Muscle layer of duodenum (tissue), 2 donors: Measurements from ENCODE around the gene ZNF883.
"Not testable (repeated sequence)": the region's sequence is repeated elsewhere in the genome, so short reads cannot be mapped to it uniquely, and the experiment has no call there.

Experiments used
- H3K27ac ChIP-seq: one replicate; pipeline ENCODE4 v1.7.0; 2013; ENCODE audit warnings: mild to moderate bottlenecking, low read length
- H3K27me3 ChIP-seq: one replicate; pipeline ENCODE4 v1.7.0; 2013; ENCODE audit warnings: low read depth, mild to moderate bottlenecking, control low read depth, low read length
- H3K36me3 ChIP-seq, 2 donors: one replicate each; pipeline ENCODE4 v1.7.0; 2013; ENCODE audit warnings: low read length in 2 of 2, control low read depth in 1 of 2, mild to moderate bottlenecking in 1 of 2; ENCODE audit not compliant: insufficient read depth in 2 of 2, control insufficient read depth in 1 of 2
- H3K4me1 ChIP-seq, 2 donors: one replicate each; pipeline ENCODE4 v1.7.0; 2013; ENCODE audit warnings: low read length in 2 of 2, mild to moderate bottlenecking in 2 of 2, control low read depth in 1 of 2, moderate library complexity in 1 of 2; ENCODE audit not compliant: insufficient read depth in 2 of 2, control insufficient read depth in 1 of 2
- H3K4me3 ChIP-seq, 2 donors: one replicate each; pipeline ENCODE4 v1.7.0; 2013; ENCODE audit warnings: low read length in 2 of 2, low read depth in 1 of 2, mild to moderate bottlenecking in 1 of 2
- H3K9me3 ChIP-seq, 2 donors: one replicate each; pipeline ENCODE4 v1.7.0; 2013; ENCODE audit warnings: low read length in 2 of 2, control low read depth in 1 of 2, mild to moderate bottlenecking in 1 of 2; ENCODE audit not compliant: control insufficient read depth in 1 of 2
- donor health status: healthy.

ZNF883 gene

DNA sequence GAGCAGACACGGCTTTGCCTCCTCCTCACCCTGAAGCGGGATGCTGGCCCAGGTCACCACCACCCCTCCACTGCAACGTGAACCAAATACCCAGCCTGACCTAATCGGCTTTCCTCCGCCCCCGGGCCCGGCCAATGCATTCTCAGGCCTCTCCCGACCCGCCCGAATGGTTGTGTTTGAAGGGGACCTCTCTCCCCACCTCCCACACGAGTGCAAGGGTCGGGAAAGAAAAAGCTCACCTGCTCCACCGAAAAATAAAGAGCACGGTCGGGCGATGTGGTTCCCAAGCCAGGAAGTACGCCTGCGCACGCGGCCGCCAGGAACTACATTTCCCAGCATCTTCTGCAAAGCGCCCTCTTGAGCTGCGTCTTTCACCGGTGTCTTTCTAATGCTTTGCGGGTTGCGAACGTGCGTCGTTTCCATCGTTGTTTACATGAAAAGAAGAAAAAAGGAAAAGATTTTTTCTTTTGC lies at the start of gene ZNF883:
ZNF883 (minus strand) TSS at position 282 of the 471 bp plus-strand sequence.
- Histone ChIP-seq H3K27ac (no peak within 1 kb of the TSS), H3K36me3 (peaks cover 0 to 14% of the 10 kb centered on the region in 2 donors), H3K27me3 (no peaks in the 10 kb centered on the region), H3K4me3 (peak within 1 kb of the TSS; percentile 34 to 60), H3K9me3 (peaks cover 16 to 24% of the 10 kb centered on the region in 2 donors), H3K4me1 (no peaks in the 10 kb centered on the region)

GRCh38 chr9:113061072-113061850 lies 49.3 kb upstream of the ZNF883 start:
- H3K4me1 ChIP-seq, H3K36me3 ChIP-seq, H3K4me3 ChIP-seq, H3K27ac ChIP-seq, H3K27me3 ChIP-seq: not testable (repeated sequence)
- H3K9me3 ChIP-seq: peaks cover 10 to 20% of the 10 kb centered on the region in 2 donors

GRCh38 chr9:113059581-113060284 lies 47.7 kb upstream of the ZNF883 start:
- not testable (repeated sequence) for H3K27ac ChIP-seq, H3K4me1 ChIP-seq, H3K36me3 ChIP-seq, H3K27me3 ChIP-seq
- H3K9me3 ChIP-seq: peaks cover 14 to 31% of the 10 kb centered on the region in 2 donors
- H3K4me3 ChIP-seq: peak overlapping the region in 1 of 2 donors; percentile 42

DNA sequence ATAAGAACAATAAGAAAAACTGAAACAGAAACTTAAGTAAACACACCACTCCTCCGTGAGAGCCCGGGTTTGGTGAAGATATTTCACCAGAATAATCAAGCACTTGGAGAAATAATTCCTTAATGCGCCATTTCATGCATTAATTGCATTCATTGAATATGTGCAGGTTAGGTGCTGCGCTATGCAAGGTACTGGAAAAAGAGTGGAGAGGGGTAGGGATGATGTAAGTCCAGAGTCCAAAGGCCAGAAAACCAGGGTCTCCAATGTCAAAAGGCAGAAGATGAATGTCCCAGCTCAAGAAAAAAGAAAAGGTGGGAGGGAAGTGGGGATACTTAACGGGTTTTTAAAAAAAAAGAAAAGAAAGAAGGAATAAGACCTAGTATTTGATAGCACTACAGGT lies 45.2 kb upstream of the ZNF883 start:
- Histone ChIP-seq H3K27me3 (peaks cover 6% of the 10 kb centered on the region), H3K4me3 (peak overlapping the region; percentile 86 to 90), H3K4me1 (peaks cover 0 to 10% of the 10 kb centered on the region in 2 donors), H3K9me3 (peaks cover 28 to 50% of the 10 kb centered on the region in 2 donors), H3K36me3 (peaks cover 0 to 22% of the 10 kb centered on the region in 2 donors), H3K27ac (peak overlapping the region; percentile 63)

DNA sequence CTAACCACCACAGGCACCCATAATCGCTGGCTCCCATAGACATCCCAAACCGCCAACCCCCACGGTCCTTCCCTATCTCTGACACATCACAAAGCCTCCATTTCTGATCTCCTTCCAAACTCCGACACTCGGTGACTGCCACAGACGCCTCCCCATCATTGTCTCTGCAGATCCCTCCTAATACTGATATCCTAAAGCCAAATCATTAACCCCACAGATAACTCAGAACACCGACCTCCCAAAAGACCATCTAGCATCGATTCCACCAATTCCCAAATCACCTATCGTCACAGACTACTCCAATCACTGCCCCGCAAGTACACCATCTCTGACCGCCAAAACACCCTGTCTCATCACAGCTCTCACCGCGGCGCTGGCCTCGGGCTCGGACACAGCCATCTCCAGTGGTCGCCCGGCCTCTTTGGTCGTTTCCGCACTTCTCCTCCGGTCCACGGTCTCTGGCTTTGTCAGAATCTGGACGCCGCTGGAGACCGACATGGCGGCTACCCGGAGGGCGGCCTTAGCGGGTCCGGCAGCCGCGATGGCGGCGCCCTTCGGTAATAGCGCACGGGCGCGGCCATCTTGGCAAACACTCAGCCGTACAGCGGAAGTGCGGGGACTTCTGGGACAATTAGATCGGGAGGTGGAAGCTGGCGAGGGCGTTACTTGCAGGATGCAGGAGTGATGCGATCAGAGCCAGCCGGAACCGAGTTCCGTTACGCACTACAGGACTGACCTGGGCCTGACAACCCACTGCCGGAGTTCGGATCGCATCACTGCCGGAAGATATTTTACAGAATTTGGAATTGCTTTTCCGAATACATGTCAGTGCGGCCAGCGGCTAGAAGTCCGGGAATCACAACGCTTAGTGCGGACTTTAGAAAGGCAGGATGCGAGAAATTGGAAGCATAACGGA lies 44.5 kb upstream of the ZNF883 start, which contains the start of gene ZFP37:
ZFP37 (minus strand) TSS at position 534 of the 916 bp plus-strand sequence; CDS start at position 498, 36 bp downstream.
- peak within 1 kb of the TSS; percentile 86 to 90 for H3K4me3 ChIP-seq
- peak within 1 kb of the TSS; percentile 63 for H3K27ac ChIP-seq
- peaks cover 35 to 57% of the 10 kb centered on the region in 2 donors for H3K9me3 ChIP-seq
- peaks cover 4 to 29% of the 10 kb centered on the region in 2 donors for H3K36me3 ChIP-seq
- H3K4me1 ChIP-seq: peaks cover 0 to 10% of the 10 kb centered on the region in 2 donors
- peaks cover 3% of the 10 kb centered on the region for H3K27me3 ChIP-seq

- H3K36me3 ChIP-seq: peaks cover 7 to 67% of the 10 kb centered on the region in 2 donors
- H3K9me3 ChIP-seq: peaks cover 66 to 88% of the 10 kb centered on the region in 2 donors
- no peaks in the 10 kb centered on the region for H3K4me1 ChIP-seq
- H3K27me3 ChIP-seq: no peaks in the 10 kb centered on the region
- H3K4me3 ChIP-seq: peak overlapping the region in 1 of 2 donors; percentile 59
- no peak overlapping the region for H3K27ac ChIP-seq
These were observed 31.1 kb upstream of the ZNF883 start for GRCh38 chr9:113042884-113043657.

DNA sequence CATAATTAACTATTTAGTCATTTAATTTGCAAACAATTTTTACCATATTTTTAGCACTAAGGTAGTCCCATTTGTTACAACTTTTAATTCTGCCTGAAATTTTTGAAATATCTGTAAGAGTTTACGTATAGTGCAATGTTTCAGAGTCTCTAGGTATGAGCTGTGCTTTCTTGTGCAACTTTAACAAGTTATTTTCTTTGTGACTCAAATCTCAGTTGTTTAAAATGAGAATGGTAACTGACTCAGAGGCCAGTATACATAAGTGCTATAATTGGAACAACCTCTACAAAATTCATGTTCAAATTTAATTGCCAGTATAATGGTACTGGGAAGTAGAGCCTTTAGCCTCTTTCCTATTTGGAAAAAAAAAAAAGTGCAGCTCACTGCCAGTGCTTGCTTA lies 14.2 kb upstream of the ZNF883 start:
- Histone ChIP-seq H3K4me1 (no peaks in the 10 kb centered on the region), H3K27ac (no peak overlapping the region), H3K36me3 (peaks cover 0 to 9% of the 10 kb centered on the region in 2 donors), H3K27me3 (no peaks in the 10 kb centered on the region), H3K4me3 (no peak overlapping the region), H3K9me3 (peaks cover 25 to 66% of the 10 kb centered on the region in 2 donors)

DNA sequence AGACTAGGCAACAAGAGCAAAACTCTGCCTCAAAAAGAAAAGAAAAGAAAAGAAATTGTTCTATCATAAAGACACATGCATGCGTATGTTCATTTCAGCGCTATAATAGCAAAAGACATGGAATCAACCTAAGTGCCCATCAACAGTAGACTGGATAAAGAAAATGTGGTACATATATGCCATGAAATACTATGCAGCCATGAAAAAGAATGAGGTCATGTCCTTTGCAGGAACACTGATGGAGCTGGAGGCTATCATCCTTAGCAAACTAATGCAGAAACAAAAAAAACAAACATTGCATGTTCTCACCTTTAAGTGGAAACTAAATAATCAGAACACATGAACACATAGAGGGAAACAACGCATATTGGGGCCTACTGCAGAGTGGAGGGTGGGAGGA lies 6.3 kb upstream of the ZNF883 start:
- H3K36me3 ChIP-seq: no peaks in the 10 kb centered on the region
- H3K4me1 ChIP-seq: no peaks in the 10 kb centered on the region
- no peaks in the 10 kb centered on the region for H3K27me3 ChIP-seq
- no peak overlapping the region for H3K27ac ChIP-seq
- no peak overlapping the region for H3K4me3 ChIP-seq
- H3K9me3 ChIP-seq: peaks cover 11 to 39% of the 10 kb centered on the region in 2 donors

DNA sequence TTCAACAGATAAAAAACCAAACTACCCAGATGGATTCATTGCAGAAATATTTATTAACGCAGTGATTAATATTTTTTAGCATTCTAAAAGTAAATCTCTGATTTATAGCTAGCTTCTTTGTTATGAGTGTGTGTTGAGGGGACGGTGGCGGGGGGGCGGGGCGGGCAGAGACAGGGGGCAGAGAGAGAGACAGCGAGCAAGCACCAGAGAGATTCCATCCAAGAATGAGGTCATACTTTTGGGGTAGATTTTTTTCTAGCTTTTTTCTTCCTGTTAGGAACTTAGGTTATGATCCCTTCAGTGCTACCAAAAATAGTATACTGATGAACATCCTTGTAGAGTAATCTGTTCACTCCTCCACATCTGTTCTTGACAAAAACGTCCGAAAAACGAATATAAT lies 500 bp upstream of the ZNF883 start:
- peaks cover 16 to 24% of the 10 kb centered on the region in 2 donors for H3K9me3 ChIP-seq
- peak overlapping the region in 1 of 2 donors; percentile 60 for H3K4me3 ChIP-seq
- no peaks in the 10 kb centered on the region for H3K4me1 ChIP-seq
- no peaks in the 10 kb centered on the region for H3K27me3 ChIP-seq
- H3K36me3 ChIP-seq: peaks cover 0 to 14% of the 10 kb centered on the region in 2 donors
- no peak overlapping the region for H3K27ac ChIP-seq

- Histone ChIP-seq H3K9me3 (peaks cover 4 to 49% of the 10 kb centered on the region in 2 donors), H3K36me3 (peaks cover 0 to 45% of the 10 kb centered on the region in 2 donors), H3K4me3 (peak overlapping the region in 1 of 2 donors; percentile 32), H3K27ac (no peak overlapping the region), H3K27me3 (no peaks in the 10 kb centered on the region), H3K4me1 (no peaks in the 10 kb centered on the region)
These were observed 6.2 kb downstream of the ZNF883 start for GRCh38 chr9:113005777-113006176.
